HEK293 (cell line): ENCODE results near the gene MDM2.
A peak's percentile ranks its signal among the peaks of the same experiment; 100 is the strongest.

ENCODE experiments used
- CTCF ChIA-PET: fragments of 350-600 bp; formaldehyde crosslinking; extraction: SDS; loops from one replicate; lab custom pipeline; 2021; ENCODE audit warnings: antibody characterized with exemption; lab: Yijun Ruan, JAX
- POLR2A ChIA-PET: fragments of 300-600 bp; formaldehyde crosslinking; extraction: SDS; loops from one replicate; lab custom pipeline; 2020; ENCODE audit warnings: antibody characterized with exemption, inconsistent platforms; lab: Yijun Ruan, JAX
- H3K27ac ChIP-seq: fragments of 200-500 bp; sonication (Bioruptor generic); 2 replicates; pipeline ENCODE4 v1.5.1; 2014; ENCODE audit warnings: low read depth, low read length, control low read depth, inconsistent platforms; ENCODE audit errors: extremely low read depth
- H3K36me3 ChIP-seq, 2 experiments: fragments of 200-500 bp in 1 of 2; sonication (Bioruptor generic) in 1 of 2; 1 replicate in 1 of 2; 2 replicates in 1 of 2; pipeline ENCODE4 v1.5.1; 2014 to 2017; ENCODE audit warnings: inconsistent platforms in 2 of 2, low read length in 2 of 2; ENCODE audit not compliant: control insufficient read depth in 2 of 2, insufficient read depth in 1 of 2
- H3K4me1 ChIP-seq: fragments of 200-500 bp; sonication (Bioruptor generic); 2 replicates; pipeline ENCODE4 v1.5.1; 2014; ENCODE audit warnings: mild to moderate bottlenecking, low read length, inconsistent platforms; ENCODE audit not compliant: control insufficient read depth, insufficient read depth
- H3K4me3 ChIP-seq: 2 replicates; pipeline ENCODE4 v1.5.1; 2011; ENCODE audit warnings: low read depth, mild to moderate bottlenecking, control low read depth, low read length, moderate library complexity
- H3K9me3 ChIP-seq: fragments of 200-500 bp; sonication (Bioruptor generic); 2 replicates; pipeline ENCODE4 v1.5.1; 2014; ENCODE audit warnings: low read depth, low read length, inconsistent platforms; ENCODE audit not compliant: control insufficient read depth, insufficient read depth
- GFI1B ChIP-seq: fragments of 450-650 bp; formaldehyde crosslinking; IDR thresholded peaks from 2 replicates; pipeline ENCODE4 v1.5.1; 2016; ENCODE audit warnings: missing biosample characterization, missing genetic modification characterization
- GLIS2 ChIP-seq: fragments of 450-650 bp; formaldehyde crosslinking; IDR thresholded peaks from 2 replicates; pipeline ENCODE4 v1.5.1; 2016; ENCODE audit warnings: missing biosample characterization, missing genetic modification characterization
- HOXC10 ChIP-seq: sonication (generic); formaldehyde crosslinking; IDR thresholded peaks from 2 replicates; pipeline ENCODE4 v1.8.1; 2023; ENCODE audit warnings: mild to moderate bottlenecking, missing genetic modification reagents
- KLF1 ChIP-seq: fragments of 450-650 bp; formaldehyde crosslinking; IDR thresholded peaks from 2 replicates; pipeline ENCODE4 v1.5.1; 2016; ENCODE audit warnings: missing biosample characterization, missing genetic modification characterization
- KLF16 ChIP-seq: fragments of 450-650 bp; formaldehyde crosslinking; IDR thresholded peaks from 2 replicates; pipeline ENCODE4 v1.5.1; 2017; ENCODE audit warnings: missing biosample characterization, missing genetic modification characterization
- OSR2 ChIP-seq: fragments of 450-650 bp; formaldehyde crosslinking; IDR thresholded peaks from 2 replicates; pipeline ENCODE4 v1.5.1; 2016; ENCODE audit warnings: missing biosample characterization, missing genetic modification characterization
- SCRT2 ChIP-seq: fragments of 450-650 bp; formaldehyde crosslinking; IDR thresholded peaks from 2 replicates; pipeline ENCODE4 v1.5.1; 2016; ENCODE audit warnings: missing biosample characterization, missing genetic modification characterization
- SP2 ChIP-seq: fragments of 450-650 bp; formaldehyde crosslinking; IDR thresholded peaks from 2 replicates; pipeline ENCODE4 v1.5.1; 2016; ENCODE audit warnings: missing biosample characterization, missing genetic modification characterization
- SP3 ChIP-seq: fragments of 450-650 bp; formaldehyde crosslinking; IDR thresholded peaks from 2 replicates; pipeline ENCODE4 v1.5.1; 2016; ENCODE audit warnings: missing biosample characterization, missing genetic modification characterization
- SP7 ChIP-seq: fragments of 450-650 bp; formaldehyde crosslinking; IDR thresholded peaks from 2 replicates; pipeline ENCODE4 v1.5.1; 2016; ENCODE audit warnings: missing biosample characterization, missing genetic modification characterization
- TRIM28 ChIP-seq: IDR thresholded peaks from 2 replicates; pipeline ENCODE4 v1.6.1; 2011; ENCODE audit warnings: low read length, control low read depth, borderline replicate concordance
- ZBTB1 ChIP-seq: fragments of 450-650 bp; formaldehyde crosslinking; IDR thresholded peaks from 2 replicates; pipeline ENCODE4 v1.5.1; 2016; ENCODE audit warnings: missing biosample characterization, missing genetic modification characterization
- ZBTB17 ChIP-seq: fragments of 450-650 bp; formaldehyde crosslinking; IDR thresholded peaks from 2 replicates; pipeline ENCODE4 v1.5.1; 2016; ENCODE audit warnings: missing biosample characterization, missing genetic modification characterization
- ZNF169 ChIP-seq: fragments of 450-650 bp; formaldehyde crosslinking; IDR thresholded peaks from 2 replicates; pipeline ENCODE4 v1.5.1; 2016; ENCODE audit warnings: missing biosample characterization, missing genetic modification characterization
- ZNF174 ChIP-seq: fragments of 450-650 bp; formaldehyde crosslinking; IDR thresholded peaks from 2 replicates; pipeline ENCODE4 v1.5.0; 2017; ENCODE audit warnings: missing biosample characterization, mild to moderate bottlenecking, missing genetic modification characterization
- ZNF202 ChIP-seq: fragments of 450-650 bp; formaldehyde crosslinking; IDR thresholded peaks from 2 replicates; pipeline ENCODE4 v1.5.1; 2016; ENCODE audit warnings: missing biosample characterization, missing genetic modification characterization, borderline replicate concordance
- ZNF211 ChIP-seq: fragments of 450-650 bp; formaldehyde crosslinking; IDR thresholded peaks from 2 replicates; pipeline ENCODE4 v1.5.1; 2016; ENCODE audit warnings: low read depth, missing biosample characterization, missing genetic modification characterization
- ZNF324 ChIP-seq: fragments of 450-650 bp; formaldehyde crosslinking; IDR thresholded peaks from 2 replicates; pipeline ENCODE4 v1.5.1; 2016; ENCODE audit warnings: missing biosample characterization, missing genetic modification characterization
- ZNF335 ChIP-seq: fragments of 450-650 bp; formaldehyde crosslinking; conservative IDR thresholded peaks from 2 replicates; pipeline ENCODE4 v1.5.1; 2016; ENCODE audit warnings: missing biosample characterization, missing genetic modification characterization
- ZNF341 ChIP-seq: fragments of 450-650 bp; formaldehyde crosslinking; IDR thresholded peaks from 2 replicates; pipeline ENCODE4; 2016; ENCODE audit warnings: low read depth, missing biosample characterization, missing genetic modification characterization
- ZNF394 ChIP-seq: fragments of 450-650 bp; formaldehyde crosslinking; IDR thresholded peaks from 2 replicates; pipeline ENCODE4 v1.5.1; 2016; ENCODE audit warnings: missing biosample characterization, missing genetic modification characterization, mild to moderate bottlenecking, moderate library complexity, borderline replicate concordance
- ZNF48 ChIP-seq: fragments of 450-650 bp; formaldehyde crosslinking; IDR thresholded peaks from 2 replicates; pipeline ENCODE4 v1.5.1; 2016; ENCODE audit warnings: missing biosample characterization, missing genetic modification characterization
- ZNF623 ChIP-seq: fragments of 450-650 bp; formaldehyde crosslinking; IDR thresholded peaks from 2 replicates; pipeline ENCODE4 v1.5.1; 2016; ENCODE audit warnings: missing biosample characterization, missing genetic modification characterization
- ZNF660 ChIP-seq: fragments of 450-650 bp; IDR thresholded peaks from 2 replicates; pipeline ENCODE4 v1.5.1; 2018; ENCODE audit warnings: missing biosample characterization, mild to moderate bottlenecking, missing genetic modification characterization
- ZNF843 ChIP-seq: fragments of 450-650 bp; formaldehyde crosslinking; IDR thresholded peaks from 2 replicates; pipeline ENCODE4 v1.5.1; 2016; ENCODE audit warnings: missing biosample characterization, missing genetic modification characterization
- ZSCAN30 ChIP-seq: fragments of 450-650 bp; IDR thresholded peaks from 2 replicates; pipeline ENCODE4 v1.5.1; 2018; ENCODE audit warnings: missing biosample characterization, mild to moderate bottlenecking, missing genetic modification characterization, moderate library complexity
- TF ChIP-seq, protein P1 (sequence below): fragments of 450-650 bp; formaldehyde crosslinking; IDR thresholded peaks from 2 replicates; pipeline ENCODE4; 2016; ENCODE audit warnings: missing biosample characterization, missing genetic modification characterization
- TF ChIP-seq, protein P2 (sequence below): fragments of 450-650 bp; formaldehyde crosslinking; IDR thresholded peaks from 2 replicates; pipeline ENCODE4 v1.5.1; 2017; ENCODE audit warnings: missing biosample characterization, missing genetic modification characterization
- TF ChIP-seq, protein P3 (sequence below): fragments of 450-650 bp; formaldehyde crosslinking; IDR thresholded peaks from 2 replicates; pipeline ENCODE4 v1.5.1; 2016; ENCODE audit warnings: missing biosample characterization, missing genetic modification characterization
- TF ChIP-seq, protein P4 (sequence below): fragments of 450-650 bp; formaldehyde crosslinking; IDR thresholded peaks from 2 replicates; pipeline ENCODE4 v1.5.1; 2017; ENCODE audit warnings: missing biosample characterization, missing genetic modification characterization

MDM2 gene

DNA sequence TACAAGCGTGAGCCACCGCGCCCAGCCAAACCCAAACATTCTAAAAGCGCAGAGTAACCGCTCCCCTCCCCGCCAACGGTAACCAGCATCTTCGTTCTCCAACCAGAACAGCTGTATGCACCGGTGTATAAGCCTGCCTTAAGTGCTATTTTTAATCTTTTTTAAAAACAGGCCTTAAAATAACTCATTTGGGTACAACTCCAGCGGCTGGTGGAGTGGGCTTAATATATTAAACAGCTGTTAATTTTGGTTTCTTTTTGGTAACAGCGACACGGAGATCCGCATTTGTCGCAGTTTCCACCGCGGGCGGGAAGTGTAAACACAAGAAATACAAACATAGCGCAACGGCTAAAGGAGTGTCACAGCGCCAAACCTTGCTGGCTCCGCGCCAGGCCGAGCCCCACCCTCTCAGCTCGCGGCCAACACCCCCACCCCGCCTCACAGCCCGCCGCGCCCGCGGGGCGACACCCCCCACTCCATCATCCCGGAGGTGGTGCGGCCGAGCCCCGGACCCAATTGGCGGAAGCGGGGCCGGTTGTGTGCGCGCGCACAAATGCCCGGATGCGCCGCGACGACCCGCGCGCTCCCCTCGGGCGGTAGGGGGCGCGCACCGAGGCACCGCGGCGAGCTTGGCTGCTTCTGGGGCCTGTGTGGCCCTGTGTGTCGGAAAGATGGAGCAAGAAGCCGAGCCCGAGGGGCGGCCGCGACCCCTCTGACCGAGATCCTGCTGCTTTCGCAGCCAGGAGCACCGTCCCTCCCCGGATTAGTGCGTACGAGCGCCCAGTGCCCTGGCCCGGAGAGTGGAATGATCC is at the start of gene MDM2:
MDM2 (plus strand) TSS at position 602 of the 812 bp plus-strand sequence. CDS start 301 bp downstream, outside the sequence.
- Histone ChIP-seq H3K4me3 (peak within 1 kb of the TSS; percentile 97), H3K36me3 (peaks cover 30 to 32% of the 10 kb centered on the region in 2 experiments), H3K9me3 (no peaks in the 10 kb centered on the region), H3K4me1 (peaks cover 8% of the 10 kb centered on the region; the same call in 1 of the 2 replicates), H3K27ac (peak within 1 kb of the TSS; percentile 100)
- ChIA-PET POLR2A (interaction anchor here (0.6 to 2.7 kb wide), 11 partner anchors 10 to 476 kb away, joined by 3 to 61 read pairs (median 4); partner anchors contain the start of genes MDM1 and SLC35E3), CTCF (interaction anchor here (1.0 to 1.6 kb wide), 5 partner anchors 8 to 69 kb away, joined by 3 to 7 read pairs (median 3); no protein-coding TSS in a partner anchor)
- peak; percentile 75; the same call in 1 of the 2 replicates for TF ChIP-seq ZBTB1
- 0 out of 2 replicates have a peak, but pooled peaks have one; percentile 11 for TF ChIP-seq GFI1B (tag by site-specific recombination)
- peak; percentile 82; the same call in 1 of the 2 replicates for TF ChIP-seq ZNF324
- peak; percentile 87 for TF ChIP-seq KLF1
- no peak for TF ChIP-seq ZNF211 (tag by site-specific recombination)
- TF ChIP-seq ZNF174 (tag by site-specific recombination) = no peak
- TF ChIP-seq ZNF48 (tag by site-specific recombination) = no peak
- TF ChIP-seq, protein P1, sequence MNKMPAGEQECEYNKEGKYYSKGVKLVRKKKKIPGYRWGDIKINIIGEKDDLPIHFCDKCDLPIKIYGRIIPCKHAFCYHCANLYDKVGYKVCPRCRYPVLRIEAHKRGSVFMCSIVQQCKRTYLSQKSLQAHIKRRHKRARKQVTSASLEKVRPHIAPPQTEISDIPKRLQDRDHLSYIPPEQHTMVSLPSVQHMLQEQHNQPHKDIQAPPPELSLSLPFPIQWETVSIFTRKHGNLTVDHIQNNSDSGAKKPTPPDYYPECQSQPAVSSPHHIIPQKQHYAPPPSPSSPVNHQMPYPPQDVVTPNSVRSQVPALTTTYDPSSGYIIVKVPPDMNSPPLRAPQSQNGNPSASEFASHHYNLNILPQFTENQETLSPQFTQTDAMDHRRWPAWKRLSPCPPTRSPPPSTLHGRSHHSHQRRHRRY (tag by site-specific recombination) = peak; percentile 78; the same call in 1 of the 2 replicates
- TF ChIP-seq ZNF394 (tag by site-specific recombination) = peak; percentile 70
- peak; percentile 92 for TF ChIP-seq GLIS2
- TF ChIP-seq ZNF335 (tag by site-specific recombination) = peak; percentile 96
- peak; percentile 93 for TF ChIP-seq ZNF341 (tag by site-specific recombination)
- peak; percentile 76 for TF ChIP-seq SP2 (tag by site-specific recombination)
- TF ChIP-seq ZBTB17 (tag by site-specific recombination) = peak; percentile 63
- TF ChIP-seq, protein P2, sequence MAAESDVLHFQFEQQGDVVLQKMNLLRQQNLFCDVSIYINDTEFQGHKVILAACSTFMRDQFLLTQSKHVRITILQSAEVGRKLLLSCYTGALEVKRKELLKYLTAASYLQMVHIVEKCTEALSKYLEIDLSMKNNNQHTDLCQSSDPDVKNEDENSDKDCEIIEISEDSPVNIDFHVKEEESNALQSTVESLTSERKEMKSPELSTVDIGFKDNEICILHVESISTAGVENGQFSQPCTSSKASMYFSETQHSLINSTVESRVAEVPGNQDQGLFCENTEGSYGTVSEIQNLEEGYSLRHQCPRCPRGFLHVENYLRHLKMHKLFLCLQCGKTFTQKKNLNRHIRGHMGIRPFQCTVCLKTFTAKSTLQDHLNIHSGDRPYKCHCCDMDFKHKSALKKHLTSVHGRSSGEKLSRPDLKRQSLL (tag by site-specific recombination) = peak; percentile 97
- TF ChIP-seq SP7 (tag by site-specific recombination) = no peak
- TF ChIP-seq ZNF202 (tag by site-specific recombination) = no peak
- TF ChIP-seq SP3 (tag by site-specific recombination) = peak; percentile 69
- TF ChIP-seq, protein P3, sequence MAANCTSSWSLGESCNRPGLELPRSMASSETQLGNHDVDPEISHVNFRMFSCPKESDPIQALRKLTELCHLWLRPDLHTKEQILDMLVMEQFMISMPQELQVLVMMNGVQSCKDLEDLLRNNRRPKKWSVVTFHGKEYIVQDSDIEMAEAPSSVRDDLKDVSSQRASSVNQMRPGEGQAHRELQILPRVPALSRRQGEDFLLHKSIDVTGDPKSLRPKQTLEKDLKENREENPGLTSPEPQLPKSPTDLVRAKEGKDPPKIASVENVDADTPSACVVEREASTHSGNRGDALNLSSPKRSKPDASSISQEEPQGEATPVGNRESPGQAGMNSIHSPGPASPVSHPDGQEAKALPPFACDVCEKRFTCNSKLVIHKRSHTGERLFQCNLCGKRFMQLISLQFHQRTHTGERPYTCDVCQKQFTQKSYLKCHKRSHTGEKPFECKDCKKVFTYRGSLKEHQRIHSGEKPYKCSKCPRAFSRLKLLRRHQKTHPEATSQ (tag by site-specific recombination) = peak; percentile 94
- TF ChIP-seq HOXC10 (CRISPR knock-in tag) = 0 out of 2 replicates have a peak, but pooled peaks have one; percentile 50
- TF ChIP-seq SCRT2 (tag by site-specific recombination) = no peak
- TF ChIP-seq ZNF660 (tag by site-specific recombination) = peak; percentile 53
- no peak for TF ChIP-seq ZNF169
- peak; percentile 75 for TF ChIP-seq KLF16 (tag by site-specific recombination)
- peak; percentile 8; the same call in 1 of the 2 replicates for TF ChIP-seq OSR2 (tag by site-specific recombination)
- peak; percentile 81; the same call in 1 of the 2 replicates for TF ChIP-seq ZSCAN30
- TF ChIP-seq TRIM28 = no peak
- peak; percentile 7; the same call in 1 of the 2 replicates for TF ChIP-seq ZNF843 (tag by site-specific recombination)
- TF ChIP-seq, protein P4, sequence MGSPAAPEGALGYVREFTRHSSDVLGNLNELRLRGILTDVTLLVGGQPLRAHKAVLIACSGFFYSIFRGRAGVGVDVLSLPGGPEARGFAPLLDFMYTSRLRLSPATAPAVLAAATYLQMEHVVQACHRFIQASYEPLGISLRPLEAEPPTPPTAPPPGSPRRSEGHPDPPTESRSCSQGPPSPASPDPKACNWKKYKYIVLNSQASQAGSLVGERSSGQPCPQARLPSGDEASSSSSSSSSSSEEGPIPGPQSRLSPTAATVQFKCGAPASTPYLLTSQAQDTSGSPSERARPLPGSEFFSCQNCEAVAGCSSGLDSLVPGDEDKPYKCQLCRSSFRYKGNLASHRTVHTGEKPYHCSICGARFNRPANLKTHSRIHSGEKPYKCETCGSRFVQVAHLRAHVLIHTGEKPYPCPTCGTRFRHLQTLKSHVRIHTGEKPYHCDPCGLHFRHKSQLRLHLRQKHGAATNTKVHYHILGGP = no peak
- no peak for TF ChIP-seq ZNF623 (tag by site-specific recombination)
